ENCODE data around the gene LIMA1. TPM values are rescaled to one million over a fixed set of nuclear protein-coding genes. Genes with fewer than 3 reads are reported as not detected.

LIMA1 gene
- total and polyA plus RNA-seq, 9 of the 15 experiments (the other 6 are each of a cell fraction or from before 2014, with no cell fraction given) = 20.2 to 37.8 (median 27.3) TPM

DNA sequence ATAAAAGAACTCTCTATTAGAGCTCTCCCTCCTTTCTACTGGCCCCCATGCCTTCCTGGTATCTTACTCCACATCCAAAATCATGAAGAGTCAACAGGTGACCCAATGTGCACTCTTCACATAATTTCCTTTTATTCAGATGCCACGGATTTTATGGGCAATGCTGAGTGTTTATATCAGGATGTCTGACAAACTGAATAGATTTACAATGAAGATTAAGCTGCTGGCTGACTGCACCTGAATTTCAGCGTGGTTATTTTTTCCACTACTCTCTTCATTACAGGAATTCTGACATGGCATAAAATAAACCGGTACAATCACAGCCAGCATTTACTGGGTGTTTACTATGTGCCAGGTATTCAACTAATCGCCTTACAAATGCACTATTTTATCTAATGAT lies 86.8 kb downstream of the LIMA1 start:
- ATAC-seq (no peak), FAIRE-seq (no peak), DNase-seq (ENCODE audit: extremely low read depth in 1 of 4, low spot score in 3 of 4) (no peak)
- no peak overlapping the region for H3K4me2 ChIP-seq (ENCODE audit: insufficient read depth, low read length)
- WGBS (ENCODE audit: insufficient coverage, low coverage, missing lambda C conversion rate) = 51% methylated on average over 4 of the region's 4 CpGs
- no peaks in the 10 kb centered on the region for H3K4me1 ChIP-seq (replicated peaks in 1 of 2; ENCODE audit: control insufficient read depth in 2 of 2, insufficient read depth in 2 of 2, low read length in 2 of 2)
- no peaks in the 10 kb centered on the region for H3K9me3 ChIP-seq (replicated peaks; ENCODE audit: control insufficient read depth, insufficient read depth, low read depth, low read length)
- no peaks in the 10 kb centered on the region for H3K27me3 ChIP-seq (ENCODE audit: control insufficient read depth in 2 of 2, insufficient read depth in 2 of 2, low read length in 2 of 2)
- no peaks in the 10 kb centered on the region for H4K20me1 ChIP-seq (replicated peaks; ENCODE audit: control insufficient read depth, insufficient read depth, low read length)
- no peaks in the 10 kb centered on the region for H3K79me2 ChIP-seq (ENCODE audit: control insufficient read depth, insufficient read depth, low read length)
- TF ChIP-seq, protein P1, sequence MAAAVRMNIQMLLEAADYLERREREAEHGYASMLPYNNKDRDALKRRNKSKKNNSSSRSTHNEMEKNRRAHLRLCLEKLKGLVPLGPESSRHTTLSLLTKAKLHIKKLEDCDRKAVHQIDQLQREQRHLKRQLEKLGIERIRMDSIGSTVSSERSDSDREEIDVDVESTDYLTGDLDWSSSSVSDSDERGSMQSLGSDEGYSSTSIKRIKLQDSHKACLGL (CRISPR knock-in tag; IDR thresholded peaks at IDR 0.05; ENCODE audit: borderline replicate concordance, poor library complexity, severe bottlenecking) = no peak
- TF ChIP-seq JUN (IDR thresholded peaks at IDR 0.05; ENCODE audit: borderline replicate concordance, low read depth, low read length) (no peak), JUN (CRISPR knock-in tag; IDR thresholded peaks at IDR 0.05; ENCODE audit: borderline replicate concordance) (no peak), ELF4 (CRISPR knock-in tag; IDR thresholded peaks at IDR 0.05) (no peak), ILK (tag; IDR thresholded peaks at IDR 0.05; ENCODE audit: borderline replicate concordance, low read depth) (no peak), HDAC1 (IDR thresholded peaks at IDR 0.05) (no peak), MAFK (IDR thresholded peaks at IDR 0.05; ENCODE audit: low read length) (no peak), MTA1 (IDR thresholded peaks at IDR 0.05; ENCODE audit: borderline replicate concordance) (no peak), SNRNP70 (optimal IDR thresholded peaks at IDR 0.05; ENCODE audit: low read depth, low read length) (no peak), MYNN (IDR thresholded peaks at IDR 0.05) (no peak), MYNN (CRISPR knock-in tag; IDR thresholded peaks at IDR 0.05) (no peak), ZNF766 (CRISPR knock-in tag; conservative IDR thresholded peaks at IDR 0.05) (no peak), ADNP (tag; IDR thresholded peaks at IDR 0.05) (no peak), FOXJ2 (tag; IDR thresholded peaks at IDR 0.05) (no peak), ATF7 (IDR thresholded peaks at IDR 0.05) (no peak), EGR1 (conservative IDR thresholded peaks at IDR 0.05) (no peak), TAF1 (IDR thresholded peaks at IDR 0.05; ENCODE audit: control insufficient read depth, extremely low read depth, insufficient read depth, low read length, severe bottlenecking) (no peak), SLC30A9 (CRISPR knock-in tag; IDR thresholded peaks at IDR 0.05) (no peak), ZNF740 (CRISPR knock-in tag; IDR thresholded peaks at IDR 0.05) (no peak), ZNF740 (tag; IDR thresholded peaks at IDR 0.05) (no peak), ZKSCAN8 (CRISPR knock-in tag; IDR thresholded peaks at IDR 0.05) (no peak)
- TF ChIP-seq, protein P2, sequence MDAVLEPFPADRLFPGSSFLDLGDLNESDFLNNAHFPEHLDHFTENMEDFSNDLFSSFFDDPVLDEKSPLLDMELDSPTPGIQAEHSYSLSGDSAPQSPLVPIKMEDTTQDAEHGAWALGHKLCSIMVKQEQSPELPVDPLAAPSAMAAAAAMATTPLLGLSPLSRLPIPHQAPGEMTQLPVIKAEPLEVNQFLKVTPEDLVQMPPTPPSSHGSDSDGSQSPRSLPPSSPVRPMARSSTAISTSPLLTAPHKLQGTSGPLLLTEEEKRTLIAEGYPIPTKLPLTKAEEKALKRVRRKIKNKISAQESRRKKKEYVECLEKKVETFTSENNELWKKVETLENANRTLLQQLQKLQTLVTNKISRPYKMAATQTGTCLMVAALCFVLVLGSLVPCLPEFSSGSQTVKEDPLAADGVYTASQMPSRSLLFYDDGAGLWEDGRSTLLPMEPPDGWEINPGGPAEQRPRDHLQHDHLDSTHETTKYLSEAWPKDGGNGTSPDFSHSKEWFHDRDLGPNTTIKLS (IDR thresholded peaks at IDR 0.05; ENCODE audit: borderline replicate concordance, low read depth) = no peak
- H3K9me1 ChIP-seq (ENCODE audit: control insufficient read depth, insufficient read depth, low read length) = peaks cover 2% of the 10 kb centered on the region
- no peak overlapping the region for H2AFZ ChIP-seq (ENCODE audit: low read depth, low read length)
- peaks cover 57% of the 10 kb centered on the region; the same call in 1 of the 3 replicates for H3K36me3 ChIP-seq (ENCODE audit: control insufficient read depth, insufficient read depth, low read length)
- H3K4me3 ChIP-seq = no peak overlapping the region
- H3K9ac ChIP-seq (ENCODE audit: insufficient read depth in 1 of 2, low read depth in 2 of 2, low read length in 2 of 2) = no peak overlapping the region
- in situ Hi-C loops (cut with MboI) = no loop called here
- ChIA-PET CTCF (ENCODE audit: low intra/inter-chr PET ratio) (no interaction called here), POLR2A (interaction anchor here (0.9 to 1.3 kb wide), 3 partner anchors 11 to 67 kb away, joined by 3 read pairs; no protein-coding TSS in a partner anchor)
- no TSS peak for BruUV-seq (replicated peaks)
- intact Hi-C loops (cut with micrococcal nuclease) = no loop called here
- no peak overlapping the region for H3K27ac ChIP-seq (ENCODE audit: extremely low read depth, low read depth, low read length)
